ENCODE data around the gene BGLAP.

DNA sequence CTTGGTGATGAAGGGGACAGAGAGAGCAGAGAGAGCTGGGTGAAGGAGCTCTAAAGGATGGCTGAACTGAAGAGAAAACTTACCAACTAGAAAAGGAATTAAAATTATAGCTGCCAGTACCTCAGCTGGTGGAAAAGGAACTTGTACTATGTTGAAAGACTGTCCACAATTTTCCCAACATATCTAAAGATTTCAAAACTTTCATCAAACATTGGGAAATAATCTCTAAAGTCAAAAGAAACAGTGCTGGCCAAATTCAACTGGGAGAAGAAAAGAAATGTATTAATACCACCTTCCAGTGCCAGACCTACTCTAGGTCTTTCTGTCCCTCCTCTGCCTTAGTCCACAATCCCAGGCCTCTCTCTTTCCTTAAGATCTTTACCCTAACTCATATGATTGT lies 34.5 kb downstream of the BGLAP start:
- TF ChIP-seq, protein P1, sequence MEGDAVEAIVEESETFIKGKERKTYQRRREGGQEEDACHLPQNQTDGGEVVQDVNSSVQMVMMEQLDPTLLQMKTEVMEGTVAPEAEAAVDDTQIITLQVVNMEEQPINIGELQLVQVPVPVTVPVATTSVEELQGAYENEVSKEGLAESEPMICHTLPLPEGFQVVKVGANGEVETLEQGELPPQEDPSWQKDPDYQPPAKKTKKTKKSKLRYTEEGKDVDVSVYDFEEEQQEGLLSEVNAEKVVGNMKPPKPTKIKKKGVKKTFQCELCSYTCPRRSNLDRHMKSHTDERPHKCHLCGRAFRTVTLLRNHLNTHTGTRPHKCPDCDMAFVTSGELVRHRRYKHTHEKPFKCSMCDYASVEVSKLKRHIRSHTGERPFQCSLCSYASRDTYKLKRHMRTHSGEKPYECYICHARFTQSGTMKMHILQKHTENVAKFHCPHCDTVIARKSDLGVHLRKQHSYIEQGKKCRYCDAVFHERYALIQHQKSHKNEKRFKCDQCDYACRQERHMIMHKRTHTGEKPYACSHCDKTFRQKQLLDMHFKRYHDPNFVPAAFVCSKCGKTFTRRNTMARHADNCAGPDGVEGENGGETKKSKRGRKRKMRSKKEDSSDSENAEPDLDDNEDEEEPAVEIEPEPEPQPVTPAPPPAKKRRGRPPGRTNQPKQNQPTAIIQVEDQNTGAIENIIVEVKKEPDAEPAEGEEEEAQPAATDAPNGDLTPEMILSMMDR (IDR thresholded peaks at IDR 0.05): no peak
- TF ChIP-seq POLR2A (IDR thresholded peaks at IDR 0.05): no peak
